ENCODE data around the gene HOXC6.

The HOXC6 gene

GRCh38 chr12:54010053-54010971 is 17.9 kb upstream of the HOXC6 start:
- no peak for DNase-seq
- in situ Hi-C loops (cut with HindIII; ENCODE audit: low pct_ligation_motif_present, low pct_unique_long_range_greater_than_20kb, low sequenced_read_pairs), result no loop called here

GRCh38 chr12:54010972-54011664 is 17.1 kb upstream of the HOXC6 start:
- in situ Hi-C loops (cut with HindIII; ENCODE audit: low pct_ligation_motif_present, low pct_unique_long_range_greater_than_20kb, low sequenced_read_pairs), result no loop called here
- DNase-seq, result no peak

- no peak for DNase-seq
Measured at GRCh38 chr12:54011665-54012532, 16.3 kb upstream of the HOXC6 start.

GRCh38 chr12:54012631-54013409 is 15.4 kb upstream of the HOXC6 start:
- in situ Hi-C loops (cut with HindIII; ENCODE audit: low pct_ligation_motif_present, low pct_unique_long_range_greater_than_20kb, low sequenced_read_pairs), result no loop called here
- DNase-seq, result peak; percentile 19

More at GRCh38 chr12:54011665-54012532, 16.3 kb upstream of the HOXC6 start:
- in situ Hi-C loops (cut with HindIII; ENCODE audit: low pct_ligation_motif_present, low pct_unique_long_range_greater_than_20kb, low sequenced_read_pairs), result no loop called here

- in situ Hi-C loops (cut with HindIII; ENCODE audit: low pct_ligation_motif_present, low pct_unique_long_range_greater_than_20kb, low sequenced_read_pairs), result no loop called here
- no peak for DNase-seq
Measured at GRCh38 chr12:54014377-54015017, 13.7 kb upstream of the HOXC6 start.

DNA sequence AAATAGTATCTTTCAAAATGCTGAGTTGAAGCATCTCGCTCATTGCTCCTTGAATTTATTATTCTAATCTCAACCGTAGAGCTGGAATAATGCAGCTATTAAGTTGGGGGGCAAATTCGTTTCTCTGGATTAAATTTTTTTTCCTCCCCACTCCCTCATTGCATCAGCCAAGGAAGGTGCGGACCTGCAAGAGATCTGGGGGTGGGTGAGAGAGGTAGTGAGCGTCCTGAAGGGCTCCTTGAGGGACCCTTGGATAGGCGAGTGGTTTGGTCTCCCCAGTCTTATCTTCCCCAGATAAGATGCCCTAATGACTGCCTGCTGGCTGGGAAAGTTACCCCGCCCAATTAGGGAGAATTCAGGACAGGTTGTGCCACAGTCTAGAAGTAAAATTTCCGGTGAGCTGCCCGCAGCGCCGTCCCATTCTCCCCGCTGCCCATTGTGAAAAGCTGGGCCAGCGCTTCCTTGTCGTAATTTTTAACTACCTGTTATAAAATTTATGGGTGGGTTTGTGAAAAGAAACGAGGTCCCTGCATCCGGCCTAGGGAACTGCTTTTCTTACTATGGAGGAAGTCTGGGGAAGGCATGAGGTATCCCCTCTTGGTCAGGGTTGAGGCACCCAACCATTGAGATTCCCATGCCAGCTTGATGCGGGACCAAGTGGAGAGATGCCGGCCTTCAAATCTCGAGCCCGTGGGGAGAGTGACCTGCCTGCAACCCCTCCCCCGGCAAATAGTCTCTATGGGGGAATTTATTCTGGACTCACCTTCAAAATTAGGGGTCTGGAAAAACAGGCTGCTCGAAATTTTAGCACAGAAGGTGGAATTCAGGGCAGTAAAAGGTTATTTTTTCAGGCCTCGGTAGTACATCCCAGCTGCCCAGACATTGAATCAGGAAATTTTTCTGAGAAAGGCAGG is 13.0 kb upstream of the HOXC6 start:
- DNase-seq, result no peak
- in situ Hi-C loops (cut with HindIII; ENCODE audit: low pct_ligation_motif_present, low pct_unique_long_range_greater_than_20kb, low sequenced_read_pairs), result no loop called here

DNA sequence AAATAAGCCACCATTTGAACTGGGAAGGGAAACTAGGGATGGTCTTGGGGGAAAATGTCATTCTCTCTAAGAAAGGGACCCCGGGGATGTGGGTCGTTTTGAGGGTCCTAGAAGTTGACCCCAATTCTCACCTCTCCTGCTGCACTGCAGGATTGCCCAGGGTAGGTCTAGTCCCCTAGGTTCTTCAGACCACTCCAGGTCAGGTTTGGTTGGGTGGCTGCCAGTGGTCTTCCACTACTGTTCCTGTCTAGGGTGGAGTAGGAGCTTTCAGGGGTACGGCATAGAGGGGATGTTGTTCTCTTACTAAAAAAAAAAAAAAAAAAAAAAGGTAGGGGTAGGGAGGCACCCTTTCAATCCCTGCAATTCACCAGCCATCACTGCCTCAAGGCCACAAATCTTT is 12.2 kb upstream of the HOXC6 start:
- no peak for DNase-seq
- in situ Hi-C loops (cut with HindIII; ENCODE audit: low pct_ligation_motif_present, low pct_unique_long_range_greater_than_20kb, low sequenced_read_pairs), result no loop called here

GRCh38 chr12:54016478-54016964 is 11.7 kb upstream of the HOXC6 start:
- in situ Hi-C loops (cut with HindIII; ENCODE audit: low pct_ligation_motif_present, low pct_unique_long_range_greater_than_20kb, low sequenced_read_pairs), result no loop called here
- peak; percentile 94 for DNase-seq

DNA sequence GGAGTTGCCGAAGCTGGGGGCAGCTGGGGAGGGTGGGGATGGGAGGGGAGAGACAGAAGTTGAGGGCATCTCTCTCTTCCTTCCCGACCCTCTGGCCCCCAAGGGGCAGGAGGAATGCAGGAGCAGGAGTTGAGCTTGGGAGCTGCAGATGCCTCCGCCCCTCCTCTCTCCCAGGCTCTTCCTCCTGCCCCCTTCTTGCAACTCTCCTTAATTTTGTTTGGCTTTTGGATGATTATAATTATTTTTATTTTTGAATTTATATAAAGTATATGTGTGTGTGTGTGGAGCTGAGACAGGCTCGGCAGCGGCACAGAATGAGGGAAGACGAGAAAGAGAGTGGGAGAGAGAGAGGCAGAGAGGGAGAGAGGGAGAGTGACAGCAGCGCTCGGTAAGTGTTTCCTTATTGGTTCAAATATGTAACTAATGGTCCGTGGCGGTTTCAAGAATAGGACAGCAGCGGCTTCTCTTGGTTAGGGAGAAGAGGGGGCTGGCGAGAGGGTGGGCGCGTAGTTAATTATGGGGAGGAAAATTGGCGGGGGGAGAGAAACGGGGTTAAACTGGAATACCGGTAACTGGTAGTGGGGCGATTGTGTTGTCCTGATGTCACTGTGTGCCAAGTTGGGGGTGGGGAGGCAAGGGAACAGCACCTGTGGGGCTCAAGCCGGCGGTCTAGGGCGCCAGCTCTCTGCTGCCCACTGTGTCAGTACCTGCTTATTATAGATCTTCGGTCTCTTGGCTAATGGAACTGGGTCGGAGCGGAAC is 11.0 kb upstream of the HOXC6 start:
- DNase-seq, result peak; percentile 85
- in situ Hi-C loops (cut with HindIII; ENCODE audit: low pct_ligation_motif_present, low pct_unique_long_range_greater_than_20kb, low sequenced_read_pairs), result no loop called here

DNA sequence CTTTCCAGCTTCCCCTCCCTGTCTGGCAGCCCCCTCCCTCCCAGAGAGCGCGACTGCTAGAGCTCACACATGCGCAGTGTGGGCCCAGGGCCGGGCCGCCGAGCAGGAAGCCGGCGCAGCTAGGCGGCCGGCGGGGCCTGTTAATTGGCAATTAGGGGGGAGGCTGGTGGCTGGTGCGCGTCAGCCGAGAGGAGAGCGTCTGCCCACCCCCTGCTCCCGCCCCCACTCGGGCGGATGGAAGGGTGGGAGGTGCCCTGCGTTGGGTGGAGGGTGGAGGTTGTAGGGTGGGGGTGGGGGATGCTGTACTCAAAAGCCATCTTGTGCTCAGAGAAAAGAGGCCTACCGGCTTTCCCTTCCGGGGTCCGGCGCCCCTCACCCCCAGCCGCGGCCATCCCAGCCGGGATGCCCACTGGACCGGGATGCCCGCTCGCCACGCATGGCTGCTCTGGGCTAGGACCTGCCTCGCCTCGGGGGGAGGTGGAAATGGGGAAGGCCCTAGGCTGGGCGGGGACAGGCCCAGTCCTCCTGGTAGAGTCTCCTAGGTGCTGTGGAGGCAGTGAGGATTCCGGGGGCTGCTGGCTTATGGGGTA is 10.3 kb upstream of the HOXC6 start:
- DNase-seq, result peak; percentile 99
- in situ Hi-C loops (cut with HindIII; ENCODE audit: low pct_ligation_motif_present, low pct_unique_long_range_greater_than_20kb, low sequenced_read_pairs), result no loop called here

DNA sequence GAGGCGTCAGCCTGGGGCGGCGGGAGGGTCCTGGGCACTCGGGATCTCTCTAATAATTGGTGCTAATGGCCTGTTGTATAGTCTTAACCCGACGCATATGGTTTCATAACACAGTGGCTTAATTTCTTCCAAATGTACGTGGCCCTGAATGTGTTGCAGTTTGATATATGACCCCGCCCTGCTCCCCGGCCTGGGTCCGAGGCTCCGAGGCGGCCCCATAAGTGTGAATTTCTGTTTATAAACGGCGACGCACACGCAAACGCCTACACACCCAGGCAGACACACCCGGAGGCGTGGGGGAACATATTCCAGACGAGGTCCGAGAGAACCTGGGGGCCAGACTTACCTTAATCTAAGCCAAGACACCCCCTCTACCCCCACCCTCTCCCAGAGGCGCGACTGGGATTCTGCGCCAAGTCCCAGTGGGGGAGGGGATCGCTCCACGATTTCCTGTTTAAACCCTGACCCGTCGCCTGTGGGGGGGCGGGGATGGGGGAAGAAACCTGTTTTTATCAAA is 9.7 kb upstream of the HOXC6 start:
- in situ Hi-C loops (cut with HindIII; ENCODE audit: low pct_ligation_motif_present, low pct_unique_long_range_greater_than_20kb, low sequenced_read_pairs), result no loop called here
- peak; percentile 60 for DNase-seq

DNA sequence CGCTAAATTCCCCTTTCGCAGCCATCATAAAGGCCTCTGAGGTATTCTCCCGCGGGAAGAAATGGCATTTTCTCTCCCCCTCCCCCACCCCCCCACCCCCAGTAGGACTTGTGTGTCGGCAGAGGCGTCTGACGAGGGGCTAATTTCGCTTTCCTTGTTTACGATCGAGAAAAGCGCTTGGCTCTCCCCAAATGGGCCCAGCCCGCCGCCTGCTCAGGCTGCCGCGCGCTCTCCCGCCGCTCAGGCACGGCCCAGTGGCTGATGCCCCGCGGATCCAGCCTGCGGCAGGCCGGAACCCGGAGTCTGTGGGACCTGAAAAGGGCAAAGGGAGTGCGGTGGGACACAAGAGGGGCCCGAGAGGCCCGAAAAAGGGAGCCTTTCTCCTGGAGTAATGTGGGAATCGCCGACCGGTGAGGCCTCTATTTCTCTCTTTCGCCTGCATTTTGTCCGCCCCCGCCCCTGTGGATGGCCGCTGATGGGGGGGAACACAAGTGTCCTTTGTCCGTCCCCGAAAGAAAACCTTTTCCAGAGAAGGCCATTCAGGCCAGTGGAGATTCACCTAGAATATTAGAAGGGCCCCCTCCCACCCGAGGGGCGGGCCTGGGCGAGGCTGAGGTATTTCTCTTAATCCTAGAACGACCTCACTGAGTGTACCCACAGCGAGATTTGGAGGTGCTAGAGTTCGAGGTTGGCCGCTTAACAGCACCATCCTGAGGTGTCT is 9.0 kb upstream of the HOXC6 start:
- peak; percentile 39 for DNase-seq
- in situ Hi-C loops (cut with HindIII; ENCODE audit: low pct_ligation_motif_present, low pct_unique_long_range_greater_than_20kb, low sequenced_read_pairs), result no loop called here

- in situ Hi-C loops (cut with HindIII; ENCODE audit: low pct_ligation_motif_present, low pct_unique_long_range_greater_than_20kb, low sequenced_read_pairs), result no loop called here
- DNase-seq, result peak; percentile 37
Measured at GRCh38 chr12:54019924-54020590, 8.2 kb upstream of the HOXC6 start.

GRCh38 chr12:54020591-54021405 is 7.4 kb upstream of the HOXC6 start:
- in situ Hi-C loops (cut with HindIII; ENCODE audit: low pct_ligation_motif_present, low pct_unique_long_range_greater_than_20kb, low sequenced_read_pairs), result no loop called here
- DNase-seq, result no peak
